ENCODE results near the gene FHDC1. TPM values are rescaled to one million over a fixed set of nuclear protein-coding genes. Genes with fewer than 3 reads are reported as not detected.

FHDC1 gene
- total RNA-seq, 1 donor from 2014 or later: 2.1 TPM

DNA sequence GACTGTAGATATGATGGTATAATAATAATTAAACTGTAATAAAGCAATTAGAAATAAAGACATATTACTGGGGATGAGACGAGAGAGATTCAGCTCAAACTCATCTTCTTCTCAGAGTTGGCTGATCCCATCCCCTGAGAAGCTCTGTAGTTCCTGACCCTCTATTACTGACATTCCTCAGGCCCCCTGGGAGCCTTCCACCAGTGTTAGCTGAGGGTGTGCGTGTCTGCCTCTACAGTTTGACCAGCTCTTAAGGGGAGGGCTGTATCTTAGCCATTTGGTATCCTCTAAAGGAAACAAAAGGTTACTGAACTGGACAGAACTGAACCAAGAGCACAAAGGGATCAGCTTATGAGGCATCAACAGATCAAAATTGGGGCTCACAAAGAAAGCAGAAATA, 11.2 kb downstream of the FHDC1 start:
- H3K4me3 ChIP-seq (ENCODE audit: low read depth, low read length): no peak overlapping the region
- DNase-seq (ENCODE audit: low read depth): no peak
- TF ChIP-seq, protein P1, sequence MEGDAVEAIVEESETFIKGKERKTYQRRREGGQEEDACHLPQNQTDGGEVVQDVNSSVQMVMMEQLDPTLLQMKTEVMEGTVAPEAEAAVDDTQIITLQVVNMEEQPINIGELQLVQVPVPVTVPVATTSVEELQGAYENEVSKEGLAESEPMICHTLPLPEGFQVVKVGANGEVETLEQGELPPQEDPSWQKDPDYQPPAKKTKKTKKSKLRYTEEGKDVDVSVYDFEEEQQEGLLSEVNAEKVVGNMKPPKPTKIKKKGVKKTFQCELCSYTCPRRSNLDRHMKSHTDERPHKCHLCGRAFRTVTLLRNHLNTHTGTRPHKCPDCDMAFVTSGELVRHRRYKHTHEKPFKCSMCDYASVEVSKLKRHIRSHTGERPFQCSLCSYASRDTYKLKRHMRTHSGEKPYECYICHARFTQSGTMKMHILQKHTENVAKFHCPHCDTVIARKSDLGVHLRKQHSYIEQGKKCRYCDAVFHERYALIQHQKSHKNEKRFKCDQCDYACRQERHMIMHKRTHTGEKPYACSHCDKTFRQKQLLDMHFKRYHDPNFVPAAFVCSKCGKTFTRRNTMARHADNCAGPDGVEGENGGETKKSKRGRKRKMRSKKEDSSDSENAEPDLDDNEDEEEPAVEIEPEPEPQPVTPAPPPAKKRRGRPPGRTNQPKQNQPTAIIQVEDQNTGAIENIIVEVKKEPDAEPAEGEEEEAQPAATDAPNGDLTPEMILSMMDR (conservative IDR thresholded peaks at IDR 0.05; ENCODE audit: low read depth, low read length): no peak

DNA sequence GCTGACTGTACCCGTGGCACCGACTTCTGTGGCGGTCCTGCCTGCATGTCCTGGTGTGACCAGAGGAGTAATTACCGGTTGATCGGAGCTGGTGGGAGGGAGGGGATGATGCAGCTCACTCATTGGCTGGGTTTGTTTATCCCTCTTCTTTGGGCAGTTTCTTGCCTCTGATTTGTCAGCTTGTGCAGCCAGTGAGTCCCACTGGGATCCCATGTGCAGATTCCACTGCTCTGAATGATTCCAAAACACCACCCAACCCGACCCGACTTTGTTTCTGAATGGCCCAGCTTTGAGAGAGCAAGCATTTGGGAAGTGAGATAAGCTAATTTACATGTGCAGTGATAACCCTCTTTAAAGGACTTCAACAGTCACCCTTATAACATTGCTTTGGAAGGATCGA, 13.8 kb downstream of the FHDC1 start:
- no peak for DNase-seq (ENCODE audit: low read depth)
- no peak overlapping the region for H3K4me3 ChIP-seq (ENCODE audit: low read depth, low read length)
- TF ChIP-seq, protein P1 (conservative IDR thresholded peaks at IDR 0.05; ENCODE audit: low read depth, low read length): no peak

DNA sequence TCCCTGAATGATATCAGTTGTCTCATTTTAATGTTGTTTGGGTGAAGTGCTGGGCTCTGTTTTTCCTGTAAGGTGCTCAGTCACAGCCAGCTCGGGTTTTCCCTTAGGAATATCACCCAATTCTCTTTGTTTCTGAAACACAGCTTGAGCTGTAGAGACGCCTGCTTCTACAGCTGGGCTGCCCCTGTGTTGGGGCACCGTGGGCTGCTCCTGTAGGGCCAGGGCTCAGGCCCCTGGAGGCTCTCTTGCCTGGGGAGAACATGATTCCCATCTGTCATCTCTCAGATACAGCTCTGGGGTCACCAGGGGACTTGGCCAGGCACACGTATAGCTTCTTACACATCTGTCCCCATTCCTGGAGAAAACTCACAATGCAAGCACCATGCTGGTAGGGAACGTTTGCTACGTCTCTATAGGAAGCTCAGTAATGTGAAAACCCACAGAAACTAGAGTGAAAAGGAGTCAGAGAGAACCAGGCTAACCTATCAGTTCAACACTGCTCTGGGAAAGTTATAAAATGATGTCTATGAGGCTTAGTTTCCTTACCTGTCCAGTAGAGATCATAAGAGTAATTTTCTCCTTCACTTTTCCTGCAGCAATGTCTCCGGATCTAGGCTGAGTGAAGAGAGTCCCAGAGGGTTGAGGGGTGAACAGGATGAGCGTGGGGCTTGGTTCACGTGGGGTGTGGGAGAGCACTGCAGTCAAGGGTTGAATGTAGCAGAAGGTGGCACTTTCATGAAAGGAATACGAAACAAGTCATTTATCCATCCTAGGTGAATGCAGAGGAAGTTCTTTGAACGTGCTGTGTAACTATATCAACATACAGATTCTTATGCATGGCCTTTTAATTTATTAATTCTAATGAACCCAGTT, 14.5 kb downstream of the FHDC1 start:
- no peak for DNase-seq (ENCODE audit: low read depth)
- H3K4me3 ChIP-seq (ENCODE audit: low read depth, low read length): no peak overlapping the region
- TF ChIP-seq, protein P1 (conservative IDR thresholded peaks at IDR 0.05; ENCODE audit: low read depth, low read length): no peak

DNA sequence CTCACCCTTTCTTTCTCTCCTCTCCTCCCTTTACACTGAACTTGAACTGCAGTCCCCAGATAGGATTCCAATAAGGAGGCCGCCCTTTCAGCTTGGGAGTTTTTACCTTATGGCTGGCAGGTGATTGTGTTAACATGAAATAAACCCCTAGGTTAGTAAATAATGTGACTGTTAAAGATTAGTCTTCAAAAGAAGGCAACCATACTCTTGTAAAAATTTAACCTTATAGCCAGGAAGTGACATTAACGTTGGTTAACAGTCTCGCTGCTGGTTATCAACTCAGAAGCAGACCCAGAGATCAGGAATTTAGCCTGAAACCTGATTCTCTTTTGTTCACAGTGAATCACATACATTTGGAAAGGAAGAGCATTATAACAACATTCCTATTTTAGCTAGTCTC, 15.2 kb downstream of the FHDC1 start:
- TF ChIP-seq, protein P1 (conservative IDR thresholded peaks at IDR 0.05; ENCODE audit: low read depth, low read length): no peak
- DNase-seq (ENCODE audit: low read depth): no peak
- H3K4me3 ChIP-seq (ENCODE audit: low read depth, low read length): no peak overlapping the region

DNA sequence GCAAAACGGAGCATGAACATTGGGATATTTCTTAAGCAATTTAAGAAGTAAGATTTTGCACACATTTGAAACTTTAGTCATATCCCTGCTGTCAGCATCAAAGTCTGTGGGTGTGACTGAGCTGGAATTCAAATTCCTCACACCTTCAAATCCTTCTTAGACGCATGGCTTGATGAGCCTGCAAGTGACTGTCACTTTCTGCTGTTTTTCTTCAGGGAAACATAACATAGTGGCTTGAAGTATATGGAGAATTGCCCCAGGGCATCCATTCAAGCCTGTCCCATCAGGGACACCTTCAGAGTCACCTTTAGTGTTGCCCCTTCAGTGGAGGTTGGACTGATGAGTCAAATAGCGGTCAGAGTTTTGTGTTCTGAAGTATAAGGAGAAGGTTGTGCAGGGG, 17.4 kb downstream of the FHDC1 start:
- no peak for DNase-seq (ENCODE audit: low read depth)
- H3K4me3 ChIP-seq (ENCODE audit: low read depth, low read length): no peak overlapping the region
- TF ChIP-seq, protein P1 (conservative IDR thresholded peaks at IDR 0.05; ENCODE audit: low read depth, low read length): no peak

DNA sequence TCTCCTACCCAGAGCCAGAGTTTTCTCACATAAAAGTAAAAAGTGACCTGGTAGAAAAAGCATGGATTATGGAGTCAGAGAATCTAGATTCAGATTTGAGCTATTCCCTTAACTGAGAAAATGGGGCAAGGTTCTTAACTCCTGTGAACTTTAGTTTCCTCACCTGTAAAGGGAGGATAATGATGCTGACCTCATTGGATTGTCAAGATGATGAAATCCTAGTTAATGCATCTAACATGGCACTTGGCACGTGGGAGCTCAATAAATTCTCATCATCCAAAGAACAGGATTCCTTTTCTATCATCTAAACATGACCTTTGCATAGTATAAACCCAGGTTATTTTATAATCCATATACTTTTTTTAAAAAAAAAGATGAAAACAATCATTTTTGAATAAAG, 18.6 kb downstream of the FHDC1 start:
- DNase-seq (ENCODE audit: low read depth): no peak
- TF ChIP-seq, protein P1 (conservative IDR thresholded peaks at IDR 0.05; ENCODE audit: low read depth, low read length): no peak
- H3K4me3 ChIP-seq (ENCODE audit: low read depth, low read length): no peak overlapping the region

DNA sequence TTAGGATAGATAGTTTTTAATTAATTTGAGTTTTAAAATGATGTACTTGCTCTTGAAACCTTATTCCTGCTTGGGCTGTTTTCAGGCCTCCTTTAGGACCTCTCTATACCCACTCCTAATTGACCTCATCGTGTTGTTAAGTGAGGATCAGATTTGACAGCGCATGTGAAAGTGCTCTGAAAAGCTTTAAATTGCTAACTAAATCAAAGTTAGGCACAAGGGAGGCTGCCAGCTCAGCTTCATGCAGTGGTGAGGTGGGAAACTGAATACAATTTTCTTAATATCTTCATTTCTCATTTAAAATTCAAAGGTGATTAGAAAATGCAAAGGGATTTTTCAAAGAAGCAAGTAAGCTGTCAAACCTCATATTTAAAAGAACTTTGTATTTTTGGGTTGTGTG, 20.0 kb downstream of the FHDC1 start:
- TF ChIP-seq, protein P1 (conservative IDR thresholded peaks at IDR 0.05; ENCODE audit: low read depth, low read length): no peak
- no peak overlapping the region for H3K4me3 ChIP-seq (ENCODE audit: low read depth, low read length)
- DNase-seq (ENCODE audit: low read depth): no peak
